ENCODE measurements around the gene TTC9C.
"Not testable (repeated sequence)": the region's sequence is repeated elsewhere in the genome, so short reads cannot be mapped to it uniquely, and the experiment has no call there.

Gene TTC9C

DNA sequence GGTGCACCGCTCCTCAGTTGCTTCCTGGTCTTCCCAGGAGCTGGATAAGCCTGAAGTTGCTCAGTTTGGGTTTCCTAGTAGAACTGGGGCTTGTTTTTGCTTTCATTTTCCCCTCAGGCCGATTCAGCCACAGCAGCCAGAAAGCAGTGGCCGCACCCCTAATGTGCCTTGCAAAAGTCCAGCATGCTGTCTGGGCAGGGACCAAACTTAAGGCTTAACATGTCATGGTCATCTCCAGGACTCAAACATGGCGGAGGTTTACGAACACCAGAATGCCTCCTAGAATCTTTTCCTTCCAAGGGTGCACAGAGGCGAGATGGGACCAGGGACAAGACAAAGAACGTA is 18.3 kb upstream of the TTC9C start:
- no peak for DNase-seq

DNA sequence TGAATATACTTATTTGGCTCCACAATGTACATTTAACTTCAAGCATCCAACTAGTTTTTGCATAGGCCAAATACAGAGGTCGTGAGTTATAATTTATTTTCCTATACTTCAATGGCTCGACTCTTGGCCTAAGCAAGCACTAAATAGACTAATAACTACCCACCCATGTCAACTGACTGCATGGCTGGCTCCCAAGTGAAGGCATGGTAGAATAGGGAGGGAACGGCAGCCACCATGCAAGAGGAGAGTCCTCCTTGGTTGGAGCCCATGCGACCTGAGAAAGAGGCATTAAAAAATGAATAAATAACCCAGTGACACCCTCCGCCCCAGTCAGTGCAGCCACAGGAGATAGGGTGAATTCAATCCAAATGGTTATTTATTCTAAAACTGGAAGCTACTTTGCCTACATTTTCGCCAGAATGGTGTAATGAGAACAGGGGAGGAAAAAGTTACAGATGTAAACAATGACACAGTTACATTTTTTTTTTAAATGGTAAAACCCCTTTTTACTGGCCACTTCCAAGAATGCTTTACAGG is 15.9 kb upstream of the TTC9C start:
- DNase-seq: no peak

GRCh38 chr11:62712861-62713260 is 15.4 kb upstream of the TTC9C start:
- DNase-seq: no peak

GRCh38 chr11:62713343-62713742 is 14.9 kb upstream of the TTC9C start:
- no peak for DNase-seq

GRCh38 chr11:62715150-62716130 is 12.8 kb upstream of the TTC9C start:
- DNase-seq: no peak

DNA sequence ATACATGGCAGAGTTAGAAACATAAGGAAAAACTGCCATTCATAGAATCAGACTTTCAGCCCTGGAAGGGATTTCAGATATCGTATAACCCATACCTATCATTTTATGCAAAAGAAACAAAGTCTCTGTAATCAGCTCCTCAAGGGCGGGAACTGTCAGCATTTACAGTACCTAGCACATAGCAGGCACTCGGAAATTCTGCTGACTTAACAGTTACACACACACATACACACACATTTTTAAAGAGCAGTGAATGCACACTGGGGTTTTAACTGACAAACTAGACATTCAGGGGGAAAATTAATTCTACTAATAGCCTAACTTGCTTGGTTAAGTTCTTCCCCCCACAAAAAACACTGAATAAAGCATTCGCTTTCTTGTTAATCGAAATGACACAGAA is 12.1 kb upstream of the TTC9C start:
- no peak for DNase-seq

DNA sequence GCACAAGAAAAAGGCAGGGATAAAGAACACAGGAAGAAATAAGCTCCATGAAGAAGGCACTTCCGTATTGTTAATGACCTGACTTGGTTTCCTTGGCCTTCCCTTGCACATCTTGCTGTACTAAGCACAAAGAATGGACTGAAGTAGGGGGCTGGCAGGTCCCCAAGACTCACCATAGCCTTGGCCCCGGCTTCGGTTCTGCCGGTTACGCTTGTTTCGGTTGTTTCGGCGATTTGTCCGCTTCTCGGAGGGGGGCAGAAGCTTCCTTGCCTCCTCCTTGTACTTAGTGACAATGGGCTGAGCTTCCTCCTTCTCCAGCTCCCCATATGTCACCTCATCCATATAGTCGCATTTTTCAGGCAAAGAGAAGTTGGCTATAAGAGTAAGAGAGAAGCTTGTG is 11.5 kb upstream of the TTC9C start:
- DNase-seq: no peak

- no peak for DNase-seq
Observed at GRCh38 chr11:62719302-62719978, 8.8 kb upstream of the TTC9C start.

- no peak for DNase-seq
Observed at GRCh38 chr11:62721994-62722393, 6.3 kb upstream of the TTC9C start.

- DNase-seq: no peak
Observed at GRCh38 chr11:62724171-62724570, 4.1 kb upstream of the TTC9C start.

- no peak for DNase-seq
Observed at GRCh38 chr11:62725646-62726045, 2.6 kb upstream of the TTC9C start.

- no peak for DNase-seq
Observed at GRCh38 chr11:62726156-62726914, 2.0 kb upstream of the TTC9C start.

DNA sequence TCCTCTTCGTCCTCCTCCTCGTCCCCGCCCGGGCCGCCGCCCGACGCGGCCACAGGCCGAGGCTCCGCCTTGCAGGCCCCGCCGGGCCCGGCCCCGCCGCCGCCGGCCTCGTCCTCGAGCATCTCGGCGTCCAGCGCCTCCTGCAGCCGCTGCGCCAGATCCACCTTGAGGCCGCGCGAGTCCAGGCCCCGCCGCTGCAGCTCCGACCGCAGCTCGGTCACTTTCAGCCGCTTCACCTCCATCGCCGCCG is 1.4 kb upstream of the TTC9C start:
- DNase-seq: no peak

- peak; percentile 94 for DNase-seq
Observed at GRCh38 chr11:62727165-62727871, 968 bp upstream of the TTC9C start, which contains the start of gene HNRNPUL2. Gene HNRNPUL2 (minus strand): TSS chr11:62727457. CDS start chr11:62727156, 301 bp downstream.

- peak; percentile 85 for DNase-seq
Observed at GRCh38 chr11:62727872-62728170, 465 bp upstream of the TTC9C start.

DNA sequence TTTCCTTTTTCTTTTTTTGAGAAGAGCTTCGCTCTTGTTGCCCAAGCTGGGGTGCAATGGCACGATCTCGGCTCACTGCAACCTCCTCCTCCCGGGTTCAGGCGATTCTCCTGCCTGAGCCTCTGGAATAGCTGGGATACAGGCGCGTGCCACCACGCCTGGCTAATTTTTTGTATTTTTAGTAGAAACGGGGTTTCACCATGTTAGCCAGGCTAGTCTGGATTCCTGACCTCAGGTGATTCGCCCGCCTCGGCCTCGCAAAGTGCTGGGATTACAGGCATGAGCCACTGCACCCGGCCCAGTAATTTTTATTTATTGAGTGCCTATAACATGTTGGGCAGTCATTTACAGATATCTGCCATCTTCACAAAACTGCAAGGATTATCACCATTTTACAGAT is 1.8 kb downstream of the TTC9C start:
- not testable (repeated sequence) for DNase-seq

GRCh38 chr11:62732830-62733229 is 4.5 kb downstream of the TTC9C start:
- no peak for DNase-seq

DNA sequence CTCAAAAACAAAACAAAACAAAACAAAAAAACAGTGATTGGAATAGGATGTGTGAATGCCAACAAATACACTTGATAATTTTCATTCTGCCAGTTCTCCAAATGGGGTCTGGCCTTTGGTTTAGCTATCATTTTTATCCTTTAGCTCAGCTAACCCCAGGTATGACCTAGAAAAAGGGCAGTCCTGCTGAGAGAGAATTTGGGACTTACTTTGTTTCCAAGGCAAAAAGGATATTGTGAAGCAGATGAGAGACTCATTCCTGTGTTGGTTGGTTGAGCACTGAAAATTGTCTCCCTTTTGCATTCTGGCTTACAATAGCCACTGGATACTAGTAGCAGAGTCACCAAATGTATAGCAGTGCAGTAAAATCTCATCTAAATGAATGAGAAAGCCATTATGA is 8.9 kb downstream of the TTC9C start:
- DNase-seq: no peak

DNA sequence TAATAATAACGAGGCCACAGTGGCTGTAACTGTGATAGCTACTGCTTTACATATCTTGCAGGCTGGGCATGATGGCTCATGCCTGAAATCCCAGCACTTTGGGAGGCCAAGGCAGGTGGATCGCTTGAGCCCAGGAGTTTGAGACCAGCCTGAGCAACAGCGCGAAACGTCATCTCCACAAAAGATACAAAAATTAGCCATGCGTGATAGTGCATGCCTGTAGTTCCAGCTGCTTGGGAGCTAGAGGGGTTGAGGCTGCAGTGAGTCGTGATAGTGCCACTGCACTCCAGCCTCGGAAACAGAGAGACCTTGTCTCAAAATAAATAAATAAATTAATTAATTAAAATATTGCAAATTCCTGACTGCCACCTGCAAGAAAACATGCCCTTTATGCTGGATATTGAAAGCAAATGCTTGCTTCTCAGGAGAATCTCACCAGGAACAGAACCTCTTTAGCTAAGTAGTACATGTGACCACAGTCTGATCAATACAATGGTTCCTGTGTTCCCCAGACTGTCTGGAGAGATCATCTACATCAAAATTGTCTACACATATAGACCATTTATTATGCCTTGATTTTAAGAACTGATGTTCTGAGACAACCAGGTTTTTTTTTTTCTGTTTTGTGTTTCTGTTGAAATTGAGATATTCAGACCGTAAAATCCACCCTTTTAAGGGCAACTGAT is 19.3 kb downstream of the TTC9C start:
- DNase-seq: no peak

DNA sequence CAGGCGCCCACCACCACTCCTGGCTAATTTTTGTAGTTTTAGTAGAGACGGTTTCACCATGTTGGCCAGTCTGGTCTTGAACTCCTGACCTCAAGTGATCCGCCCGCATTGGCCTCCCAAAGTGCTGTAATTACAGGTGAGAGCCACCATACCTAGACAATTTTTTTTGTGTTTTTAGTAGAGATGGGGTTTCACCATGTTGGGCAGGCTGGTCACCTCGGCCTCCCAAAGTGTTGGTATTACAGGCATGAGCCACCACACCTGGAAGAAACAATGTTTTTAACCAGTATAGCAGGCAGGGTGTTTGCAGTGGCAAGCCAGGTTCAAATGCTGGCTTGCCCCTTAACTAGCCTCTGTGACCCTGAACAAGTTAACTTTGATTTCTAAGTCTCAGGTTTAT is 21.6 kb downstream of the TTC9C start:
- not testable (repeated sequence) for DNase-seq

GRCh38 chr11:62752177-62752785 is 24.0 kb downstream of the TTC9C start:
- DNase-seq: no peak
